ENCODE results near the gene CSNK1G1.

CSNK1G1 gene

DNA sequence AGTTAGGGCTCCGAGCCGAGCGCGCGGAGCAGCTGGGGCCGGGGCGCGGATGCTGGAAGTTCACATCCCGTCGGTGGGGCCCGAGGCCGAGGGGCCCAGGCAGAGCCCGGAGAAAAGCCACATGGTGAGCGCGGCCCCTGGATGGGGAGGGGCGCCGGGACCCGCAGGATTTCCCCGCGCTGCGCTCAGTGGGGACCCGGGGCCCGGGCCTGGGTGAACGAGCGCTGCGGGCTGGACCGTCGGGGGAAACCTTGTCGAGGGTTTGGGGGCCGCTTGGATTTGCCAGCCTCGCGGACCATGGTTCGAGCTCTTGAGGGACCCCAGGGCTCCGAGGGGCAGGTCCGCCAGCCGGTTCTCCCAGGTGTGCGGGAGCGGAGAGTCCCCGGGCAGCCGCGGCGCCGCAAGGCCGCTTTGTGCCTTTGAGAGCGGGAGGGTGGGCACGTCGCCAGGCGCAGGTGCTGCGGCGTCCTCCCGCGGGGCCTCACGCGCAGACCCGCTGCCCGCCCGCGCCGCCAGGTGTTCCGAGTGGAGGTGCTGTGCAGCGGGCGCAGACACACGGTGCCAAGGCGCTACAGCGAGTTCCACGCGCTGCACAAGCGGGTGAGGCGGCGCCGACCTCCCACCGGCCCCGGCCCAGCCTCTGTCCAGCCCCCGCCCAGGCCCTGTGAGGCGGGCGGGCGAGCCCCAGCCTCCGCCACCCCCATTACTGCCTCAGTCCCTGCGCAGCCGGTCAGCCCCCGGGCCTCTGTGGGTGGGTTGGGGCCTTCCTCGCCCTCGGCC, 204.1 kb downstream of the CSNK1G1 start, which contains the start of gene SNX22:
SNX22 (plus strand) TSS at position 5 of the 780 bp plus-strand sequence; CDS start at position 50, 45 bp downstream.
- H3K27ac ChIP-seq (replicated peaks; ENCODE audit: low read length), result no peak within 1 kb of the TSS
- H4K91ac ChIP-seq (ENCODE audit: low read depth, low read length, poor library complexity), result no peak within 1 kb of the TSS

DNA sequence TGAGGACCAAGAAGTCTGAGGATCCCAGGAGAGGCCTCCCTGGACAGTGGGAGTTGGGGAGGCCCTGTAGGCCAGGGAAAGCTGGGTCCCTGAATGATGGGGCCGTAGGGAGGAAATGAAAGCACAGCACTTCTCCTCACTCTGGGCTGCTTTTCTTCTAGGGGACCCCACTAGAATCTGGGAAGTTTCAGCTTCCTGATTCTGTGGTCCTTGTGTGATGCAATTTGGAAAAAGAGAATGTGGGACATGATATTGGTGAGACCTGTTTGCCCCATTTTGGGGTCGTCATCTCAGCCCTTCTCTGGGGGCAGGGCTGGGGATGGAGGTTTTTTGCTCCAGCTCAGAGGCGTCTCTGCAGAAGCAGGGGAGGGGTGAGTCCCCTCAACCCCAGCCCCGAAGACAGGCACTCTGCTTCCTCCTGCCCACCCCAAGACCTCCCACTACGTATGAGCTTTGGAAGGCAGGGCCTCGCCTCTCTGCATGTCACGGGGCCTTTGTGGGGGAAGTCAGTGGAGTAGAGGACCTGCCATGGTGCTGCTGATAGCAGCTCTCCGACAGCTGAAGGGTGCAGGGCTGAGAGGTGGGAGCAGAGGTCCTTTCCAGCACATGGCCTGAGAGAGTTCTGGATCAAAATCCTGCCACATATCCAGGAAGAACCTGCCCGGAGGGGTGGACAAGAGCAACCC, 205.9 kb downstream of the CSNK1G1 start:
- no peak overlapping the region for H3K18ac ChIP-seq (ENCODE audit: low read length)
- no peak overlapping the region for H3K4ac ChIP-seq (ENCODE audit: low read length)
- H2BK5ac ChIP-seq (ENCODE audit: low read length), result no peak overlapping the region
- H4K91ac ChIP-seq (ENCODE audit: low read depth, low read length, poor library complexity), result no peak overlapping the region
- no peak overlapping the region for H2BK120ac ChIP-seq (ENCODE audit: low read depth, low read length)
- H3K23ac ChIP-seq (ENCODE audit: low read depth, low read length, poor library complexity), result no peak overlapping the region
- H2AK5ac ChIP-seq (ENCODE audit: low read depth, low read length), result peak overlapping the region; percentile 7
- no peak overlapping the region for H3K4me3 ChIP-seq (ENCODE audit: low read length in 2 of 2)
- no peak overlapping the region for H3K9ac ChIP-seq (ENCODE audit: low read depth, low read length, poor library complexity)
- H2AFZ ChIP-seq (ENCODE audit: low read length), result no peak overlapping the region
- peaks cover 0 to 2% of the 10 kb centered on the region in 2 donors for H3K9me3 ChIP-seq (replicated peaks in 1 of 2; ENCODE audit: control insufficient read depth in 2 of 2, insufficient read depth in 1 of 2, low read depth in 1 of 2, low read length in 2 of 2)
- no CpG with 5 or more reads among the region's 9 CpGs for WGBS, 2 donors (ENCODE audit: extremely low coverage in 2 of 2, insufficient read length in 2 of 2, insufficient replicate concordance in 1 of 2)
- no peak overlapping the region for H2BK12ac ChIP-seq (ENCODE audit: low read length)
- H3K36me3 ChIP-seq (replicated peaks in 1 of 2; ENCODE audit: control insufficient read depth in 2 of 2, insufficient read depth in 2 of 2, low read length in 2 of 2), result peaks cover 9 to 18% of the 10 kb centered on the region in 2 donors
- no peak for DNase-seq (ENCODE audit: low spot score)
- peaks cover 11 to 18% (median 14%) of the 10 kb centered on the region in 3 experiments for H3K27me3 ChIP-seq (ENCODE audit: control insufficient read depth in 3 of 3, insufficient read depth in 3 of 3, low read depth in 1 of 3, low read length in 3 of 3)
- no peak overlapping the region for H3K4me2 ChIP-seq (ENCODE audit: insufficient read depth, low read length, poor library complexity, severe bottlenecking)
- no peak overlapping the region for H3K27ac ChIP-seq (replicated peaks; ENCODE audit: low read length)
- no peak overlapping the region for H3K14ac ChIP-seq (ENCODE audit: low read length)
- H3K79me1 ChIP-seq (ENCODE audit: low read depth, low read length), result no peaks in the 10 kb centered on the region
- H2BK15ac ChIP-seq (ENCODE audit: low read length), result no peak overlapping the region
- H4K8ac ChIP-seq (ENCODE audit: low read depth, low read length), result no peak overlapping the region
- peaks cover 4 to 19% of the 10 kb centered on the region in 2 donors for H3K4me1 ChIP-seq (ENCODE audit: control insufficient read depth in 2 of 2, insufficient read depth in 1 of 2, low read depth in 1 of 2, low read length in 2 of 2)

More for the DNA sequence above, 204.1 kb downstream of the CSNK1G1 start, which contains the start of gene SNX22:
- peaks cover 11 to 18% (median 14%) of the 10 kb centered on the region in 3 experiments for H3K27me3 ChIP-seq (ENCODE audit: control insufficient read depth in 3 of 3, insufficient read depth in 3 of 3, low read depth in 1 of 3, low read length in 3 of 3)
- no peak within 1 kb of the TSS for H4K8ac ChIP-seq (ENCODE audit: low read depth, low read length)
- DNase-seq (ENCODE audit: low spot score), result peak; percentile 26
- H3K9me3 ChIP-seq (replicated peaks in 1 of 2; ENCODE audit: control insufficient read depth in 2 of 2, insufficient read depth in 1 of 2, low read depth in 1 of 2, low read length in 2 of 2), result peaks cover 0 to 2% of the 10 kb centered on the region in 2 donors
- no peak within 1 kb of the TSS for H2AK5ac ChIP-seq (ENCODE audit: low read depth, low read length)
- peak within 1 kb of the TSS; percentile 68 for H3K23ac ChIP-seq (ENCODE audit: low read depth, low read length, poor library complexity)
- H2AFZ ChIP-seq (ENCODE audit: low read length), result peak within 1 kb of the TSS; percentile 99
- peak within 1 kb of the TSS; percentile 91 for H3K14ac ChIP-seq (ENCODE audit: low read length)
- H3K4me1 ChIP-seq (ENCODE audit: control insufficient read depth in 2 of 2, insufficient read depth in 1 of 2, low read depth in 1 of 2, low read length in 2 of 2), result peaks cover 4 to 16% of the 10 kb centered on the region in 2 donors
- no peak within 1 kb of the TSS for H2BK5ac ChIP-seq (ENCODE audit: low read length)
- H3K36me3 ChIP-seq (replicated peaks in 1 of 2; ENCODE audit: control insufficient read depth in 2 of 2, insufficient read depth in 2 of 2, low read length in 2 of 2), result peaks cover 18 to 28% of the 10 kb centered on the region in 2 donors
- H3K4ac ChIP-seq (ENCODE audit: low read length), result no peak within 1 kb of the TSS
- no peak within 1 kb of the TSS for H2BK120ac ChIP-seq (ENCODE audit: low read depth, low read length)
- WGBS, 2 donors (ENCODE audit: extremely low coverage in 2 of 2, insufficient read length in 2 of 2, insufficient replicate concordance in 1 of 2), result no CpG with 5 or more reads among the region's 83 CpGs
- H2BK12ac ChIP-seq (ENCODE audit: low read length), result peak within 1 kb of the TSS; percentile 32
- peak within 1 kb of the TSS; percentile 94 for H3K4me2 ChIP-seq (ENCODE audit: insufficient read depth, low read length, poor library complexity, severe bottlenecking)
- peak within 1 kb of the TSS; percentile 89 for H3K9ac ChIP-seq (ENCODE audit: low read depth, low read length, poor library complexity)
- peak within 1 kb of the TSS; percentile 93 for H3K18ac ChIP-seq (ENCODE audit: low read length)
- H2BK15ac ChIP-seq (ENCODE audit: low read length), result peak within 1 kb of the TSS; percentile 95
- peak within 1 kb of the TSS; percentile 52 to 89 for H3K4me3 ChIP-seq (ENCODE audit: low read length in 2 of 2)
- no peaks in the 10 kb centered on the region for H3K79me1 ChIP-seq (ENCODE audit: low read depth, low read length)

DNA sequence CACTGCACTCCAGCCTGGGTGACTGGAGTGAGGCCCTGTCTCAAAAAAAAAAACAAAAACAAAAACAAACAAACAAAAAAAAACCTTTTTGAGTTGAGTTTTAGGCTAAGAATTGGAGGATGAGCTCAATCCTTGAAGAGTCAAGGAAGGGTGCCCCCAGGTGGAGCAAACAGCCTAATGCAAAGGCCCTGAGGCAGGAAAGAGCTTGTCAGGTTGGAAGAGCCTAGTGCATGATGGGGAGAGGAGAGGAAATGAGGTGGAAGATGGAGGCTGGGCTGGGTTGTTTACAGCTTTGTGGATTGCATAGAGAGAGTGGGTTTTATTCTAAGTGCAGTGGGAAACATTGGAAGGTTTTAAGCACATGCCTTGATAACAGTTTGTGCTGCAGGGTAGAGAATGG, 206.5 kb downstream of the CSNK1G1 start:
- Histone ChIP-seq H2BK5ac (ENCODE audit: low read length) (no peak overlapping the region), H3K9me3 (replicated peaks in 1 of 2; ENCODE audit: control insufficient read depth in 2 of 2, insufficient read depth in 1 of 2, low read depth in 1 of 2, low read length in 2 of 2) (peaks cover 0 to 2% of the 10 kb centered on the region in 2 donors), H3K27ac (replicated peaks; ENCODE audit: low read length) (no peak overlapping the region), H3K23ac (ENCODE audit: low read depth, low read length, poor library complexity) (no peak overlapping the region), H2BK120ac (ENCODE audit: low read depth, low read length) (no peak overlapping the region), H3K18ac (ENCODE audit: low read length) (no peak overlapping the region), H4K8ac (ENCODE audit: low read depth, low read length) (no peak overlapping the region), H4K91ac (ENCODE audit: low read depth, low read length, poor library complexity) (no peak overlapping the region), H2BK15ac (ENCODE audit: low read length) (no peak overlapping the region), H3K36me3 (replicated peaks in 1 of 2; ENCODE audit: control insufficient read depth in 2 of 2, insufficient read depth in 2 of 2, low read length in 2 of 2) (peaks cover 8 to 21% of the 10 kb centered on the region in 2 donors), H3K4me1 (ENCODE audit: control insufficient read depth in 2 of 2, insufficient read depth in 1 of 2, low read depth in 1 of 2, low read length in 2 of 2) (peaks cover 4 to 19% of the 10 kb centered on the region in 2 donors), H3K27me3 (ENCODE audit: control insufficient read depth in 3 of 3, insufficient read depth in 3 of 3, low read depth in 1 of 3, low read length in 3 of 3) (peaks cover 11 to 18% (median 14%) of the 10 kb centered on the region in 3 experiments), H2AK5ac (ENCODE audit: low read depth, low read length) (no peak overlapping the region), H3K79me1 (ENCODE audit: low read depth, low read length) (no peaks in the 10 kb centered on the region), H2AFZ (ENCODE audit: low read length) (no peak overlapping the region), H3K9ac (ENCODE audit: low read depth, low read length, poor library complexity) (no peak overlapping the region), H3K4me2 (ENCODE audit: insufficient read depth, low read length, poor library complexity, severe bottlenecking) (no peak overlapping the region), H3K14ac (ENCODE audit: low read length) (no peak overlapping the region), H3K4me3 (ENCODE audit: low read length in 2 of 2) (no peak overlapping the region), H2BK12ac (ENCODE audit: low read length) (no peak overlapping the region), H3K4ac (ENCODE audit: low read length) (no peak overlapping the region)
- no peak for DNase-seq (ENCODE audit: low spot score)

DNA sequence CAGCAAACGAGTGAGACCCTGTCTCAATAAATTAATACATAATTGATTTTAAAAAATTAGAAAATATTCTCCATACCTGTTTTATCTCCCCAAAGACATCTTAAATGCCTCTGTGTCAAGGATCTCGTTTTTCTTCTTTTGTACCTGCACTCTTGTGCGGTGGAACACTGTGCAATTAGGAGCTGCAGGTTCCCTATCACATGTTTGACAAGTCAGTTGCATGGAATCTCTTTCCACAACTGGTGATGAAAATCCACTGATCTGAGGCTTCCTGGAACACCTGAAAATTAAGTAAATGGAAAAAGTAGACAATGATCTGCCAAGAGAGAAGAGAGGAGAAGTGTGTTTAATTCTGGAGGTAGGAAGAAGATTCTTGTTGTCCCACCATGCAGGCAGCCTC, 207.4 kb downstream of the CSNK1G1 start:
- no peak for DNase-seq (ENCODE audit: low spot score)
- Histone ChIP-seq H3K79me1 (ENCODE audit: low read depth, low read length) (no peaks in the 10 kb centered on the region), H3K27me3 (ENCODE audit: control insufficient read depth in 3 of 3, insufficient read depth in 3 of 3, low read depth in 1 of 3, low read length in 3 of 3) (peaks cover 11 to 18% (median 14%) of the 10 kb centered on the region in 3 experiments), H3K36me3 (replicated peaks in 1 of 2; ENCODE audit: control insufficient read depth in 2 of 2, insufficient read depth in 2 of 2, low read length in 2 of 2) (peaks cover 7 to 24% of the 10 kb centered on the region in 2 donors), H4K91ac (ENCODE audit: low read depth, low read length, poor library complexity) (no peak overlapping the region), H3K9ac (ENCODE audit: low read depth, low read length, poor library complexity) (no peak overlapping the region), H2BK12ac (ENCODE audit: low read length) (no peak overlapping the region), H3K27ac (replicated peaks; ENCODE audit: low read length) (no peak overlapping the region), H3K9me3 (replicated peaks in 1 of 2; ENCODE audit: control insufficient read depth in 2 of 2, insufficient read depth in 1 of 2, low read depth in 1 of 2, low read length in 2 of 2) (peaks cover 0 to 2% of the 10 kb centered on the region in 2 donors), H3K4me2 (ENCODE audit: insufficient read depth, low read length, poor library complexity, severe bottlenecking) (no peak overlapping the region), H3K14ac (ENCODE audit: low read length) (no peak overlapping the region), H3K23ac (ENCODE audit: low read depth, low read length, poor library complexity) (no peak overlapping the region), H2AFZ (ENCODE audit: low read length) (no peak overlapping the region), H2BK120ac (ENCODE audit: low read depth, low read length) (no peak overlapping the region), H4K8ac (ENCODE audit: low read depth, low read length) (no peak overlapping the region), H2BK5ac (ENCODE audit: low read length) (no peak overlapping the region), H2AK5ac (ENCODE audit: low read depth, low read length) (no peak overlapping the region), H3K4me3 (ENCODE audit: low read length in 2 of 2) (no peak overlapping the region), H3K4ac (ENCODE audit: low read length) (no peak overlapping the region), H3K18ac (ENCODE audit: low read length) (no peak overlapping the region), H3K4me1 (ENCODE audit: control insufficient read depth in 2 of 2, insufficient read depth in 1 of 2, low read depth in 1 of 2, low read length in 2 of 2) (peaks cover 4 to 19% of the 10 kb centered on the region in 2 donors), H2BK15ac (ENCODE audit: low read length) (no peak overlapping the region)
- WGBS, 2 donors (ENCODE audit: extremely low coverage in 2 of 2, insufficient read length in 2 of 2, insufficient replicate concordance in 1 of 2), result no CpG with 5 or more reads among the region's 3 CpGs

Measured in neuronal stem cell (in vitro differentiated cells).